SK-MEL-5 (cell line): Measurements from ENCODE around the gene MPND. TPM values are rescaled to one million over a fixed set of nuclear protein-coding genes. Genes with fewer than 3 reads are reported as not detected.

Experiments
- DNase-seq: peaks from one replicate; pipeline ENCODE4 v3.0.0-alpha.2; 2016; ENCODE audit warnings: low read depth, low spot score
- in situ Hi-C: cut with HindIII; loops from 2 replicates; pipeline ENCODE4 v1.10.0; 2016; ENCODE audit warnings: low sequenced_read_pairs, high pct_unique_total_duplicates, low pct_unique_long_range_greater_than_20kb
- polyA plus RNA-seq, 2 experiments: library from polyadenylated mRNA; depleted of rRNA; stranded (reverse); fragments of >200 nt; gene quantifications; 2 replicates each; pipeline ENCODE4 v1.2.3, GENCODE V29; 2015
- total RNA-seq: library from RNA; depleted of rRNA; stranded (reverse); fragments of >200 nt; shearing (Covaris generic); gene quantifications from 2 replicates; pipeline ENCODE4 v1.2.3, GENCODE V29; 2014; rRNA removed

MPND gene, protein sequence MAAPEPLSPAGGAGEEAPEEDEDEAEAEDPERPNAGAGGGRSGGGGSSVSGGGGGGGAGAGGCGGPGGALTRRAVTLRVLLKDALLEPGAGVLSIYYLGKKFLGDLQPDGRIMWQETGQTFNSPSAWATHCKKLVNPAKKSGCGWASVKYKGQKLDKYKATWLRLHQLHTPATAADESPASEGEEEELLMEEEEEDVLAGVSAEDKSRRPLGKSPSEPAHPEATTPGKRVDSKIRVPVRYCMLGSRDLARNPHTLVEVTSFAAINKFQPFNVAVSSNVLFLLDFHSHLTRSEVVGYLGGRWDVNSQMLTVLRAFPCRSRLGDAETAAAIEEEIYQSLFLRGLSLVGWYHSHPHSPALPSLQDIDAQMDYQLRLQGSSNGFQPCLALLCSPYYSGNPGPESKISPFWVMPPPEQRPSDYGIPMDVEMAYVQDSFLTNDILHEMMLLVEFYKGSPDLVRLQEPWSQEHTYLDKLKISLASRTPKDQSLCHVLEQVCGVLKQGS
- 3.0 and 5.3 TPM in 2 replicates for total RNA-seq
- 8.9 and 14.7 TPM in 2 replicates for polyA plus RNA-seq (2015; cell fraction: cytosol; rRNA removed)
- 4.3 and 16.2 TPM in 2 replicates for polyA plus RNA-seq (2015; cell fraction: nucleus; rRNA removed)

- in situ Hi-C loops, result no loop called here
Observed at GRCh38 chr19:4343370-4344307, at the start of gene MPND. MPND (plus strand) TSS chr19:4343562; CDS start chr19:4343594, 32 bp downstream.

GRCh38 chr19:4294389-4294788, 49.0 kb upstream of the MPND start:
- in situ Hi-C loops, result no loop called here
- no peak for DNase-seq

More at GRCh38 chr19:4343370-4344307, at the start of gene MPND:
- peak; percentile 77 for DNase-seq

DNA sequence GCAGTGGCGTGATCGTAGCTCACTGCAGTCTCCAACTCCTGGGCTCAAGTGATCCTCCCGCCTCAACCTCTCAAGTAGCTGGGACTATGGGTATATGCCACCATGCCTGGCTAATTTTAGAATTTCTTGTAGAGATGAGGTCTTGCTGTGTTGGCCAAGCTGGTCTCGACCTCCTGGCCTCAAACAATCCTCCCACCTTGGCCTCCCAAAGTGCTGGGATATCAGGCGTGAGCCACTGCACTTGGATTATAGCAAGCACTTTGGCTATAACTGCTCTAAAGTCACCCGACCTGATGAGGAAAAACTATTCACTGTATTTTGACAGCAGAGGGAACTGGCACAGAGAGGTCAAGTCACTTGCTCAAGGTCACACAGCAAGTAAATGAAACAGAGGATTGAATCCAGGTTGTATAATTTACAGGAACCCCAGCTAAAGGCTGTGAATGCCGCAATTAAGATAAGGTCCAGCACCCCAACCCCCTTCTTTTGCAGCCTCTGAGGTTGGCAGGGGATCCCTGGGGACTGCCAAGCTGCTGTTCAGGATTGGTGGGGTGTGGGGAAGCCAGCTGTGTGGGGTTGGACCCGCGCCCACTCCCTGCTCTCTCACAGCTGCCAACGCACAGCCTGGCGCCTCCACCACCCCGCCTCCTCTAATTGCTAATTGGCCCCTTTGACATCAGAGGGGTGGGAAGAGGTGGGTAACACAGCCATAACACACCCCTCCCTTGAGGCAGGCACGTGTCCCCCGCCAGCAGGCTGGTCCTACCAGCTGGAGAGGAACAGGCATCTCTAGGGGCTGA, 47.2 kb upstream of the MPND start:
- DNase-seq, result no peak
- in situ Hi-C loops, result no loop called here

DNA sequence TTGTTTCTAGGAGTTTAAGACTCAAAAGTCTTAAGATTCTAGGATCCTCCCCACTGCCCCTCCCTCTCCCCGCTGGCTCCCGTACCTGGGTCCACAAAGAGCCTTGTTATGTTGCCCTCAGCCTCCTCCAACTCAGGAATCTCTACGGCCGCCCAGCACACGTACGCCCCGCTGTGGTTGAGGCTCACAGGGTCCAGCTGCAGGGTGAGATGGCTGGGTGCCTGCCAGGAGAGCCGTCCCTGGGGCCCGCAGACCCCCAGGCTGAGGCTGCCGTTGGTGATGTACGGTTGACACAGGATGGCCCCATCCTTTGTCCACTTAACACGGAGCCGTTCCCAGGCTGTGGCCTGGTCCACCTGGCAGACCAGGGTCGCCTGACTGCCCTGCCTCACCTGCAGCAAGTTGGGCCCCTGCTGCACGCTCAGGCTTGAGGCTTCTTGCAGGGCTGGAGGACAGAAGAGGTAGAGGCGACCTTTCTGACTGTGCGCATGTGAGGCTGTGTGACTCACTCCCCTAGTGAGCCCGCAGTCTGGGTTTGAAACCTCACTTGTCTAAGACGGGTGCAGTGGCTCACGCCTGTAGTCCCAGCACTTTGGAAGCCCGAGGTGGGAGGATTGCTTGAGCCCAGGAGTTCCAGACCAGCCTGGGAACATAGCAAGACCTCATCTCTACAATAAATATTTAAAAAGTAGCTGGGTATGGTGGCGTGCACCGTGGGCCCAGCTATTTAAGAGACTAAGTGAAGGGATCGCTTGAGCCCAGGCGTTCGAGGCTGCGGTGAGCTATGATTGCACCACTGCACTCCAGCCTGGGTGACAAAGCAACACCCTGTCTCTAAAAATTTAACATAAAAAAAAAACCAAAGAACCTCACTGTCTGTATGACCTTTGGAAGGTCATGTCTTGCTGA, 45.2 kb upstream of the MPND start:
- DNase-seq, result no peak
- in situ Hi-C loops, result no loop called here

DNA sequence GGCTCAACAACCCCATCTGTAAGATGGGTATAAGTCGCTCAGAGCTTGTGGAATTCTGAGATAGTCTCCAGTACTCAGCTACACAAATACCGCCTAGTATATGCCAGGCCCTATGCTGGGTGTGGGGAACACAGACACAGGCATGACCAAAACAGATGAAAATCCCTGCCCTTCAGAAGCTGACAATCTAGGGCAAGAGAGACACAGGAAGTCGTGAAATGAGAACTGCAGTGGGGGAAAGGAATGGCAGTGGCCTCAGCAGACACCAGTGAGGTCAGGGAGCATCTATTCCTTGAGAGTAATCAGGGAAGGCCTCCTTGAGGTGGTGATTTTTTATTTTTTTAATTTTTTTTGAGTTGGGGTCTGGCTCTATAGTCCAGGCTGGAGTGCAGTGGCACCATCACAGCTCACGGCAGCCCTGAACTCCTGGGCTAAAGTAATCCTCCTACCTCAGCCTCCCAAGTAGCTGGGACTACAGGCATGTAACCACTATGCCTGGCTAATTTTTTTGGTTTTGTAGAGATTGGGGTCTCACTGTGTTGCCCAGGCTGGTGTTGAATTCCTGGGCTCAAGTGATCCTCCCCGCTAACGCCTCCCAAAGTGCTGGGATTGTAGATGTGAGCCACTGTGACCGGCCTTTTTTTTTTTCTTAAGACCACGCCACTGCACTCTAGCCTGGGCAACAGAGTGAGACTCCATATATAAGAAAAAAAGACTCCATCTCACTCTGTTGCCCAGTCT, 44.4 kb upstream of the MPND start:
- in situ Hi-C loops, result no loop called here
- no peak for DNase-seq

GRCh38 chr19:4300589-4300988, 42.8 kb upstream of the MPND start:
- in situ Hi-C loops, result no loop called here

DNA sequence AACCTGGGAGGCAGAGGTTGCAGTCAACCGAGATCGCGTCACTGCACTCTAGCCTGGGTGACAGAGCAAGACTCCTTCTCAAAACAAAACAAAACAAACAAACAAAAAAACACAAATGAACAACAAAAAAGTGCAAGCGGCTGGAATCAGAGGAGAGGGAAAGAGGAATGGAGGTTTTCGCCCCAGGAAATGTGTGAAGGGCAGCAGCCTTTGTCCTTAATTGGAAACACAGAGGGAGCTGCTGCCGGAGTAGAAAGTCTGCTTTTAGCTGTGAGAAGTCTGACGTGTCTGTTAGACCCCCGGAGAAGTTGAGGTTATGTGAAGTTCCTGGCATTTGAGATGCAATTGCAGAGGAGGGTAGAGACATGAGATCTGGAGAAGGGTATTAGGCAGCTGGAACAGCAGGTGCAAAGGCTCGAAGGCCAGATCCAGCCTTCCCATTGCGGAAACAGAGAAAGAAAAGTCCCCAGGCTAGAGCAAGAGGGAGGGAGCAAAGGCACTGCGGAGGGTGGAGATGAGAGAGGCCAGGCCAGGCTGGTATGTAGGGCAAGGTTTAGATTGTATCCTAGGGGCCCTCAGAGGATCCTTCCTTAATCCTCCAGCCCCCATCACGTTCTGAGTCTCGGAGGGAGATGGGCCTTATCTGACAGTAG, 41.6 kb upstream of the MPND start:
- DNase-seq, result no peak
- in situ Hi-C loops, result no loop called here

More at GRCh38 chr19:4300589-4300988, 42.8 kb upstream of the MPND start:
- no peak for DNase-seq

GRCh38 chr19:4302243-4302640, 41.1 kb upstream of the MPND start, which contains the start of gene TMIGD2:
TMIGD2 (minus strand) TSS chr19:4302389; CDS start chr19:4302385, 4 bp downstream.
- in situ Hi-C loops, result no loop called here
- DNase-seq, result no peak

DNA sequence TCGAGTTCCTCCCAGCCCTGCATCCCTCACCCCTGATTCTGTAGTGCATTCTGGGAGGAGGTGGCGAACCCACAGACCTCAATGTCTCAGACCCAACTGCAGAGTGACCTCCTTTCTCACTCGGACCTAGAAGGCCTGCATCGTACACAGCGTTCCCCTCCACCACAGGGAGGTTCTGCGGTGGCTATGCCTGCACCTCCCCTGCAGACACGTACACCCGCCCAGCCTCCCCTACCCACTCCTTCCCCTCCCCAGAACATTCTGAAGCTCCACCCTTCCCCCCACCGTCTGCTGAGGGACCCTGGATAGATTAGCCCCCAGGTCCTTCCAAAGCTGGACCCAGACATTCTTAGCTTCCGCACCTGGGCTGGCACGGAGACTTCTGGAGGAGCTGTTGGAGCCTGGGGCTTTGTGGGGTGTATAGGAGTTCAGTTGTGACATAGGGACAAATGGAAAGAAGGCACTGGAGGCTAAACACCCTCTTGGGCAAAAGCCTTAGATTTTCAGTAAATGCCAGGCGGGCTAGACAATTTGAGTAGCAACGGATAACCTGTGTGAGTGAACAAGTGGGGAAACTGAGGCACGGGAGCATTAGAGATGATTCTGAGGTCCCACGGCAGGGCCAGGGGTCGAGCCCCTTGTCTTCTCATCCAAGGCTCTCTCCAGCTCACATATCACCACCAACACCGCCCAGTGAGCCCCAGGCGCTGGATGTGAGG, 39.4 kb upstream of the MPND start:
- in situ Hi-C loops, result no loop called here
- DNase-seq, result no peak

DNA sequence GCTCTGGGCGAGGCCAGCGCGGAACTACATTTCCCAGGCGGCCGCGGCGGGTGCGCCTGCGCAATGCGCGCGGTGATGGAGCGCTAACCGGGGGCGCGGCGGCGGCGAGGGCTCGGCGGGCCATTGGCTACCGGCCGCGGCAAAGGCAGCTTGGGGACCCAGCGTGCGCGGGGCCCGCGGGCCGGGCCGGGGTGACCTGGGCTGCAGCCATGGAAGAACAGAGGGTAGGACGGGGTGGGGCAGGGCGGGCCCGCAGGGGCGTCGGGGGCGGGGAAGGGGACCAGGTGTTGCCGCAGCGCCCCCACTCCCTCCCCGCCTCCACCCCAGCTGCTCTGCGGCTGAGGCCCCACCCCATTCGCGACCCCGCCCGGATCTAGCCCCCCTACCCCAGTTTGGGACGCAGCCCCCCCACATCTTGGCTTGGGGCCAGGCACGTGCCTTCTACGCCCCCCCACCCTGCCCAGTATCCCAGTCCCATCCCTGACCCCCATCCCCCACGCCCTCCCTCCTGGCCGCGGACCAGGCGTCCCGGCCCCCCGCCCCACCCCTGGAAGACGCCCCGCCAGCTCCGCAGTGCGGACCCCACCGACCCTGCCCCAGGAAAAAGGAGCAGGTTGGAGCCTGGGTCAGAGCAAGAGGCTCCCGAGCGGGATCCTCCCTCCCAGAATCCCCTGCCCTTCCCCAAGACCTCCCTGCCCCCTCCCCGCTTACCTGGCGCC, 38.7 kb upstream of the MPND start, which contains the start of gene FSD1:
Gene FSD1, plus strand, starts transcription at position 61 of the 719 bp plus-strand sequence. Its CDS starts 149 bp downstream, at position 210.
- in situ Hi-C loops, result no loop called here
- DNase-seq, result peak; percentile 55

DNA sequence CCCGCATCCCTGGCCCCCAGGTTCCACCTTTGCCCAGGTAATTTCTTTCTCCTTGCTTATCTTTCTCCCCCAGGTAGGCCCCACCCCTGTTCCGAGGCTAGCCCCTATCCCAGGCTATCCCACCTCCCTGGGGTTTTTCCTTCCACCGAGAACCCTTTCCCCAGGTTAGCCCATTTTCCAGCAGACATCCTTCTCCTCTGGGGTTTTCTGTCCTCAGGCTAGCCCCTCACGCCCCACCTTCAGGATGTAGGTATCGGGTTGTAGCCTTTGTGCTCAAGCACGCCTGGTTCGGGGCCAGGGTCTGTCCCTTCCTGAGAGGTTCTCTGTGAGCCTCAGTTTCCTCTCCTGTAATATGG, 38.1 kb upstream of the MPND start:
- no peak for DNase-seq
- in situ Hi-C loops, result no loop called here

- in situ Hi-C loops, result no loop called here
- DNase-seq, result no peak
Observed at GRCh38 chr19:4305659-4306058, 37.7 kb upstream of the MPND start.

DNA sequence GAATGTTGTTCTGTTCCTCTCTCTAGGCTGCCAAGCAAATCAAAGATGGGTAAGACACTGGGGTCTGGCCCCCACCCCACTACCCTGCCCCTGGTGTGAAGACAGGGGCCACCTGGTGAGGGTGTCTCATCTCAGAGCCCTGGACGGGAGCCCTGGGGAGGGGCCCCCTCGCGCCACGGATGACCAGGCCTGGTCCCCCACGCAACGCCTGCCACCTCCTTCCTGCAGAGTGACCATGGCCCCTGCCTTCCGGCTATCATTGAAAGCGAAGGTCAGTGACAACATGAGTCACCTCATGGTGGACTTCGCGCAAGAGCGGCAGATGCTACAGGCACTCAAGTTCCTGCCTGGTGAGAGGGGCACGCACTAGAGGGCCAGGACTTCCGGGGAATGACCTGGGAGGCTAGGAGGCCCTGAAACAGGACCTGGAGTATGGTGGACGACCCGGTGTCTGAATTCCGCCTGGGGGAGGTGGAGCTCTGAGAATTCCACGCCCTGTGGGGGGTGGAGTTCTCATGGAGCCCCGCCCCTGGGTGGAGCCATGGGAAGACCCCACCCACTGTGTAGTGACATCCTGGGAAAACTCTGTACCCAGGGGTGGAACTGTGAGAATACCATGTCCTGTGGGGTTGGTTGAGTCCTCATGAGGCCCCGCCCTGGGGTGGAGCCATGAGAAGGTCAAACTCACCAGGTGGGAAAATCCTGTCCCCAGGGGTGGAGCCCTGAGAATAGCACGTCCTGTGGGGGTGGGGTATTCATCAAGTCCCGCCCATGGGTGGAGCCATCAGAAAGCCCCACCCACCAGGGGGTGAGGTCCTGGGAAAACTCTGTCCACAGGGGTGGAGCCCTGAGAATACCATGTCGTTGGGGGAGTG, 32.9 kb upstream of the MPND start:
- in situ Hi-C loops, result no loop called here
- peak; percentile 24 for DNase-seq
